ENCODE results near the gene VANGL1.

- TF ChIP-seq CTCF (IDR thresholded peaks at IDR 0.05) (no peak), EZH2 (IDR thresholded peaks at IDR 0.05) (no peak)
These were observed 19.4 kb downstream of the VANGL1 start for GRCh38 chr1:115661157-115661556.

Measured in neural progenitor cell (in vitro differentiated cells).